ENCODE data around the gene NT5E. TPM values are rescaled to one million over a fixed set of nuclear protein-coding genes. Genes with fewer than 3 reads are reported as not detected.

NT5E gene
- total RNA-seq, 1 experiment from 2014 or later = 0.52 TPM

- TF ChIP-seq CTCF (conservative IDR thresholded peaks at IDR 0.05) = peak; percentile 76
- H3K23ac ChIP-seq (ENCODE audit: insufficient read length, low read depth, low read length) = no peak overlapping the region
- H3K4me1 ChIP-seq (ENCODE audit: insufficient read depth, low read length) = no peaks in the 10 kb centered on the region
- H3K79me2 ChIP-seq (ENCODE audit: insufficient read depth, low read length) = no peaks in the 10 kb centered on the region
- H3K18ac ChIP-seq (ENCODE audit: insufficient read length, low read depth, low read length) = no peak overlapping the region
- no peak overlapping the region for H2BK12ac ChIP-seq (ENCODE audit: insufficient read length, low read depth, low read length)
- H4K8ac ChIP-seq (replicated peaks; ENCODE audit: insufficient read length, low read depth, low read length) = no peak overlapping the region
- no peak overlapping the region for H3K9ac ChIP-seq (ENCODE audit: extremely low read depth, insufficient read length, low read length)
- no peak overlapping the region for H2AFZ ChIP-seq (ENCODE audit: low read length)
- H4K5ac ChIP-seq (ENCODE audit: insufficient read length, low read depth, low read length) = no peak overlapping the region
- no peaks in the 10 kb centered on the region for H3K27me3 Mint-ChIP-seq (ENCODE audit: low read depth)
- H2AK5ac ChIP-seq (ENCODE audit: insufficient read length, low read length) = no peak overlapping the region
- H3K56ac ChIP-seq (ENCODE audit: insufficient read length, low read depth, low read length) = no peak overlapping the region
- H3K36me3 Mint-ChIP-seq (ENCODE audit: insufficient read depth in 1 of 3, low read depth in 3 of 3) = peaks cover 2 to 5% (median 4%) of the 10 kb centered on the region in 3 experiments; a peak in 4 of 7 replicates
- H4K20me1 ChIP-seq (ENCODE audit: control insufficient read depth, insufficient read depth, insufficient read length) = no peaks in the 10 kb centered on the region
- H3K4me2 ChIP-seq (ENCODE audit: insufficient read depth, insufficient read length, low read length) = no peak overlapping the region
- H3K27ac ChIP-seq (ENCODE audit: insufficient read length, low read depth, low read length) = no peak overlapping the region
- H2BK20ac ChIP-seq (ENCODE audit: low read depth, low read length, poor library complexity, severe bottlenecking) = no peak overlapping the region
- no peak overlapping the region for H3T11ph ChIP-seq (ENCODE audit: low read length)
- no peaks in the 10 kb centered on the region for H3K9me3 Mint-ChIP-seq
- no peak overlapping the region for H3K27ac Mint-ChIP-seq
- H3K14ac ChIP-seq (ENCODE audit: insufficient read depth, low read length) = no peak overlapping the region
- no peak overlapping the region for H2BK15ac ChIP-seq (ENCODE audit: low read depth, low read length)
- H3K4me1 Mint-ChIP-seq = no peaks in the 10 kb centered on the region
- no peaks in the 10 kb centered on the region for H3K9me3 ChIP-seq (ENCODE audit: control insufficient read depth, low read depth, low read length)
- H3K27me3 ChIP-seq (ENCODE audit: insufficient read depth, low read length) = no peaks in the 10 kb centered on the region
- H3K23me2 ChIP-seq (ENCODE audit: insufficient read length, low read depth, low read length, poor library complexity, severe bottlenecking) = no peaks in the 10 kb centered on the region
- H2BK120ac ChIP-seq (ENCODE audit: low read depth, low read length, poor library complexity, severe bottlenecking) = no peak overlapping the region
- H3K79me1 ChIP-seq (ENCODE audit: insufficient read depth, low read depth, low read length, poor library complexity, severe bottlenecking) = no peaks in the 10 kb centered on the region
- no peak overlapping the region for H3K4ac ChIP-seq (ENCODE audit: low read depth, low read length)
- WGBS (ENCODE audit: extremely low coverage, insufficient read length, low lambda C conversion rate) = no CpG with 5 or more reads among the region's 2 CpGs
- no peak for DNase-seq
- H3K4me3 Mint-ChIP-seq = no peak overlapping the region
- no peak overlapping the region for H4K91ac ChIP-seq (ENCODE audit: insufficient read length, low read depth, low read length)
- H2BK5ac ChIP-seq (ENCODE audit: insufficient read length, low read length) = no peak overlapping the region
These were observed 87.2 kb downstream of the NT5E start for GRCh38 chr6:85537055-85537494.
